Right atrium auricular region (tissue), 2 donors: ENCODE data around the gene CAPZB. TPM values are rescaled to one million over a fixed set of nuclear protein-coding genes. Genes with fewer than 3 reads are reported as not detected.

Experiments used
- DNase-seq: peaks from one replicate; pipeline ENCODE4 v3.0.0-alpha.2; 2019; ENCODE audit warnings: low spot score
- H3K27ac ChIP-seq, 2 donors: fragments of 200-600 bp; sonication (generic); 1 replicate in 1 of 2; 2 replicates in 1 of 2; pipeline ENCODE4 v1.5.1; 2016 to 2019
- H3K27me3 ChIP-seq, 2 donors: fragments of 200-600 bp; sonication (generic); one replicate each; pipeline versions ENCODE4 v1.5.1 to v1.6.0; 2017 to 2019
- H3K36me3 ChIP-seq: fragments of 200-600 bp; sonication (generic); one replicate; pipeline ENCODE4 v1.5.1; 2016
- H3K4me1 ChIP-seq, 2 donors: fragments of 200-600 bp; sonication (generic); one replicate each; pipeline versions ENCODE4 v1.5.1 to v1.6.0; 2017 to 2019
- H3K4me3 ChIP-seq, 2 donors: fragments of 200-600 bp; sonication (generic); 1 replicate in 1 of 2; 2 replicates in 1 of 2; pipeline ENCODE4 v1.5.1; 2017 to 2019; ENCODE audit warnings: mild to moderate bottlenecking in 1 of 2, moderate library complexity in 1 of 2
- H3K9me3 ChIP-seq, 2 donors: fragments of 200-600 bp; sonication (generic); one replicate each; pipeline ENCODE4 v1.5.1; 2019
- total RNA-seq, 2 donors: library from RNA; depleted of rRNA; stranded (reverse); fragments of >200 nt; gene quantifications; one replicate each; pipeline ENCODE4 v1.1.0, GENCODE V29; 2016
- TF ChIP-seq, protein P1 (sequence below), 2 donors: fragments of 200-600 bp; sonication (generic); IDR thresholded peaks; one replicate each; pipeline ENCODE4 v1.5.1; 2019; ENCODE audit warnings: antibody characterized with exemption in 2 of 2

CAPZB gene
- total RNA-seq, 2 donors from 2014 or later: 87.8 to 122 TPM

DNA sequence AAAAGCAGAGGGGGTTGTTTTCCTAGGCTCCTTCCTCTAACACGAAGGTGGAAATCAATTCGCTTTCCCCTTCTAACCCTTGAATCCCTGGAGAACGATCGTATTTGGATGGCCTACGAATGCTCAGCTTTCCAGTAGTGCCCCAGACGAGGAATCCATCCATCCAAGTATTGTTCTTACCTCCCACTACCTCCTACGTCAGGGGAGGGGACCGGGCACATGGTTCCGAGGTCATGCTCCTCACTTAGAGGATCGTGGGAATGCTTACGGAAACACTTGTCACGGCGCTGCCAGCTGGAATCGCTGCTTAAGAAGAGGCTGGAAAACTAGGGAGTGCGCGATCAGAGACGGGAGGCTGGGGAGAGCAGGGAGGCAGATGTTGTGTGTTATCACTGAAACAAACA is 47.4 kb downstream of the CAPZB start:
- Histone ChIP-seq H3K4me1 (peaks cover 0 to 99% of the 10 kb centered on the region in 2 donors), H3K27ac (peak overlapping the region; percentile 86 to 90), H3K36me3 (no peaks in the 10 kb centered on the region), H3K4me3 (no peak overlapping the region), H3K9me3 (no peaks in the 10 kb centered on the region), H3K27me3 (no peaks in the 10 kb centered on the region)
- peak; percentile 92 for DNase-seq
- TF ChIP-seq, protein P1, sequence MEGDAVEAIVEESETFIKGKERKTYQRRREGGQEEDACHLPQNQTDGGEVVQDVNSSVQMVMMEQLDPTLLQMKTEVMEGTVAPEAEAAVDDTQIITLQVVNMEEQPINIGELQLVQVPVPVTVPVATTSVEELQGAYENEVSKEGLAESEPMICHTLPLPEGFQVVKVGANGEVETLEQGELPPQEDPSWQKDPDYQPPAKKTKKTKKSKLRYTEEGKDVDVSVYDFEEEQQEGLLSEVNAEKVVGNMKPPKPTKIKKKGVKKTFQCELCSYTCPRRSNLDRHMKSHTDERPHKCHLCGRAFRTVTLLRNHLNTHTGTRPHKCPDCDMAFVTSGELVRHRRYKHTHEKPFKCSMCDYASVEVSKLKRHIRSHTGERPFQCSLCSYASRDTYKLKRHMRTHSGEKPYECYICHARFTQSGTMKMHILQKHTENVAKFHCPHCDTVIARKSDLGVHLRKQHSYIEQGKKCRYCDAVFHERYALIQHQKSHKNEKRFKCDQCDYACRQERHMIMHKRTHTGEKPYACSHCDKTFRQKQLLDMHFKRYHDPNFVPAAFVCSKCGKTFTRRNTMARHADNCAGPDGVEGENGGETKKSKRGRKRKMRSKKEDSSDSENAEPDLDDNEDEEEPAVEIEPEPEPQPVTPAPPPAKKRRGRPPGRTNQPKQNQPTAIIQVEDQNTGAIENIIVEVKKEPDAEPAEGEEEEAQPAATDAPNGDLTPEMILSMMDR (IDR thresholded peaks at IDR 0.05): no peak

DNA sequence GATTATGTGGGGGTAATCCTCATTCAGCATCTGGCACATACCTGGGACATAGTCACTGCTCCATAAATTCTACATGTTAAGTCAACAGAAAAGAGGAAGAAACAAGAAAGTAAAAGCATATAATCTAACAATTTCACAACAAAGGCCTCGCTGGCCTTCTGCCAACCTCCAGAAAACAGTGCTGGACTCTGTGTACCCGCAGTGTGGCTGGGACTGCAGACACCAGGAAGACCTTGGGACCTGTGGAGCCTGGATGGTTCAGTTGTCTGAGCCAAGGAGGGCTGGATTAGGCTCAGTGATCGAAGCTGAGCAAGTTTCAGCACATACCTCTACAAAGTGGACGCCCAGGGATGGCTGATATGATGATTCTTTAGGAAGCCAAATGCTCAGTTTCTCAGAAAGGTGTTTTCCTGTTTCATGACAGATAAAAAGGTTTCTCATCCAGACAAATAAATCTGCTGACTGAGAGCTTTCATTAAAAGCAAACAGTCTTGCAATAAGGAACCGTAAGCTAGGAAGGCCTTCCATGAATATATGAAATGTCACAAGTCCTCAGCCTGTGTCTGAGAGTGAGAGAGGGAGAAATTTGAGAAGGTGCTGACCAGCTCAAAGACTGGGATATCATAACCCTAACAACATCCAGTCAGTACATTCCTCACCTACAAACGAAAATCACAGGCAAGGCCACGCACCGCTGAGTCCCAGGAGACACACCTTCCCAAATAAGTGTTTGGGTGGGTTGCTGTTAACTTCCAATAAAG is 48.4 kb downstream of the CAPZB start:
- Histone ChIP-seq H3K27ac (peak overlapping the region; percentile 86 to 90), H3K9me3 (no peaks in the 10 kb centered on the region), H3K27me3 (no peaks in the 10 kb centered on the region), H3K4me1 (peaks cover 0 to 99% of the 10 kb centered on the region in 2 donors), H3K4me3 (no peak overlapping the region), H3K36me3 (no peaks in the 10 kb centered on the region)
- TF ChIP-seq, protein P1 (IDR thresholded peaks at IDR 0.05): no peak
- peak; percentile 95 for DNase-seq

DNA sequence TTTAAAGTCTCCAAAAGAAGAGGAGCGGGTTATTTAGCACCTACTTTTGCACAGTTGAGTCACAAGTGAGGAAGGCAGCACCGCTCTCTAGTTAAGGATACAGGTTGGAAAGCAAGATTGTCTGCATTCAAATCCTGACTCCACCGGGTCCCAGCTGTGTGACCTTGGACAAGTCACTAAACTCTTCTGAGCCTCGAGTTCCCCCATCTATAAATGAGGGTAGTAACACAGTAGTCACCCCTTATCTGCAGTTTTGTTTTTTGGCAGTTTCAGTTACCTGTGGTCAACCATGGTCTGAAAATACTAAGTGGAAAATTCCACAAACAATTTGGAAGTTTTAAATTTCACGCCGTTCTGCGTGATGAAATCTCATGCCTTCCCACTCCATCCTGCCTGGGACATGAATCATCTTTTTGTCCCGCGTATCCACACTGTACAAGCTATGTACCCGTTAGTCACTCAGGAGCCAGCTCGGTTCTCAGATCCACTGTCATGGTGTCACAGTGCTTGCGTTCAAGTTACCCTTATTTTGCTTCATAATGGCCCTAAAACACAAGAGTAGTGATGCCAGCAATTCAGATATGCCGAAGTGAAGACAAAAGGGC is 49.4 kb downstream of the CAPZB start:
- peaks cover 0 to 95% of the 10 kb centered on the region in 2 donors for H3K4me1 ChIP-seq

DNA sequence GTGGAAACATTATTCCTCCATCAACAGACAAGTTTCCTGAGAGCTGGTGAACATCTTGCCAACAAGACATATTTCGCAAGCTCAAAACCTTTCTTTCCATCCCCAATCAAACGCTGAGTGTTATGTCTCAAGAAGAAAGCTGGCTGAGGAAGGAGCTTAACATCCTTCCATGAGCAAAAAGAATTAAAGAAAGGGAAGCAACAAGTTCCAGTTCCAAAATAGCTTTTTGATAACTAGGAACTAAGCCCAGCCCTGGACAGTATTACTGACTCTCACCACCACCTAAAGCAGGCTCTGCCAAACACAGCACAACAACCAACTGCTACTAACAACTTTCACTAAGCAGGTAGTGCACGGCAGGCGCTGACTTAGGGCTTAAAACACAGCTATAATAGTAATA is 50.2 kb downstream of the CAPZB start:
- no peak for DNase-seq
- no peaks in the 10 kb centered on the region for H3K36me3 ChIP-seq
- TF ChIP-seq, protein P1 (IDR thresholded peaks at IDR 0.05): no peak
- no peak overlapping the region for H3K4me3 ChIP-seq
- no peaks in the 10 kb centered on the region for H3K9me3 ChIP-seq
- H3K4me1 ChIP-seq: peaks cover 0 to 95% of the 10 kb centered on the region in 2 donors
- H3K27me3 ChIP-seq: no peaks in the 10 kb centered on the region
- peak overlapping the region; percentile 86 to 90 for H3K27ac ChIP-seq

More for the DNA sequence above, 49.4 kb downstream of the CAPZB start:
- no peaks in the 10 kb centered on the region for H3K9me3 ChIP-seq
- peak overlapping the region; percentile 86 to 90 for H3K27ac ChIP-seq
- no peaks in the 10 kb centered on the region for H3K36me3 ChIP-seq
- H3K4me3 ChIP-seq: no peak overlapping the region
- peak; percentile 77 for DNase-seq
- no peaks in the 10 kb centered on the region for H3K27me3 ChIP-seq
- TF ChIP-seq, protein P1 (IDR thresholded peaks at IDR 0.05): no peak

DNA sequence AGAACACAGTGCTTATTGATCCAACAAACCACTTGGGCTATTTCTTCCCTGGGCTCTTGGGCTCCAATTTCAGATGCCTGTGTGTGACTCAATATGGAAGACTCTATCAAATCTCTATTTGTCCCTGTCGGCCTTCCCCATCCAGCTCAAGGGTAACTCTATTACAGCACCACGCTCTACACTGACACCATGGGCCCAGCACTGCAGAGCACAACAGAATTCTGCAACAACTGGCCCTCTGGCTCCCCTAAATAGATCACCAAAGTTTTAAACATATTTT is 51.7 kb downstream of the CAPZB start:
- TF ChIP-seq, protein P1 (IDR thresholded peaks at IDR 0.05): no peak
- H3K27me3 ChIP-seq: no peaks in the 10 kb centered on the region
- no peaks in the 10 kb centered on the region for H3K36me3 ChIP-seq
- H3K4me1 ChIP-seq: peaks cover 0 to 95% of the 10 kb centered on the region in 2 donors
- H3K27ac ChIP-seq: peak overlapping the region; percentile 86 to 90
- DNase-seq: no peak
- no peak overlapping the region for H3K4me3 ChIP-seq
- no peaks in the 10 kb centered on the region for H3K9me3 ChIP-seq
